HPDE6-E6E7 (cell line): ENCODE data around the gene HARBI1.
A peak's percentile ranks its signal among the peaks of the same experiment; 100 is the strongest.

Experiments
- DNase-seq: peaks from one replicate; pipeline ENCODE4 v3.0.0; 2011; ENCODE audit warnings: missing footprints; ENCODE audit errors: extremely low spot score

The HARBI1 gene

GRCh38 chr11:46554213-46555147 is 62.5 kb downstream of the HARBI1 start:
- peak; percentile 33 for DNase-seq

- no peak for DNase-seq
Measured at GRCh38 chr11:46553814-46554212, 63.2 kb downstream of the HARBI1 start.
